HepG2 (cell line): ENCODE measurements around the gene ZMYND12. TPM values are rescaled to one million over a fixed set of nuclear protein-coding genes. Genes with fewer than 3 reads are reported as not detected.

Source experiments
- CBX1 ChIP-seq: IDR thresholded peaks from one replicate; pipeline ENCODE4 v1.6.1; 2016; ENCODE audit warnings: antibody characterized with exemption, low read depth
- CENPX ChIP-seq: sonication (generic); formaldehyde crosslinking; IDR thresholded peaks from 2 replicates; pipeline ENCODE4 v1.9.0; 2021; ENCODE audit warnings: mild to moderate bottlenecking, missing genetic modification reagents, moderate library complexity
- HCFC1 ChIP-seq: fragments of 150-350 bp; IDR thresholded peaks from 2 replicates; pipeline ENCODE4 v1.6.1; 2014; ENCODE audit warnings: low read depth, low read length
- IRF2 ChIP-seq: IDR thresholded peaks from 2 replicates; pipeline ENCODE4 v1.6.1; 2018; ENCODE audit warnings: missing genetic modification reagents, missing compliant biosample characterization
- MED1 ChIP-seq: sonication (generic); formaldehyde crosslinking; IDR thresholded peaks from 2 replicates; pipeline ENCODE4 v1.4.0; 2020; ENCODE audit warnings: missing genetic modification reagents
- RXRA ChIP-seq: sonication (generic); formaldehyde crosslinking; IDR thresholded peaks from 2 replicates; pipeline ENCODE4 v1.5.1; 2020; ENCODE audit warnings: missing genetic modification reagents
- SNAI1 ChIP-seq: sonication (generic); formaldehyde crosslinking; IDR thresholded peaks from 2 replicates; pipeline ENCODE4 v1.5.0; 2020; ENCODE audit warnings: mild to moderate bottlenecking, missing genetic modification reagents, borderline replicate concordance
- SP4 ChIP-seq: sonication (generic); formaldehyde crosslinking; IDR thresholded peaks from 2 replicates; pipeline ENCODE4 v1.8.1; 2023; ENCODE audit warnings: mild to moderate bottlenecking, missing genetic modification reagents
- WIZ ChIP-seq: sonication (generic); formaldehyde crosslinking; IDR thresholded peaks from 2 replicates; pipeline ENCODE4 v1.5.1; 2020; ENCODE audit warnings: mild to moderate bottlenecking, missing genetic modification reagents
- ZBED4 ChIP-seq: sonication (generic); formaldehyde crosslinking; IDR thresholded peaks from 2 replicates; pipeline ENCODE4 v1.4.0; 2020; ENCODE audit warnings: missing genetic modification reagents, borderline replicate concordance
- ZNF18 ChIP-seq: sonication (generic); formaldehyde crosslinking; IDR thresholded peaks from 2 replicates; pipeline ENCODE4 v1.8.0; 2022; ENCODE audit warnings: mild to moderate bottlenecking, missing genetic modification reagents; ENCODE audit not compliant: insufficient replicate concordance
- ZNF512B ChIP-seq: sonication (generic); formaldehyde crosslinking; IDR thresholded peaks from 2 replicates; pipeline ENCODE4 v1.5.1; 2020; ENCODE audit warnings: missing genetic modification reagents, mild to moderate bottlenecking, borderline replicate concordance
- ZNF513 ChIP-seq: sonication (generic); formaldehyde crosslinking; conservative IDR thresholded peaks from 2 replicates; pipeline ENCODE4 v1.5.0; 2020; ENCODE audit warnings: missing genetic modification reagents
- ZNF589 ChIP-seq: sonication (generic); formaldehyde crosslinking; conservative IDR thresholded peaks from 2 replicates; pipeline ENCODE4 v1.8.0; 2022; ENCODE audit warnings: mild to moderate bottlenecking, moderate library complexity, missing genetic modification reagents
- ZNF704 ChIP-seq: sonication (generic); formaldehyde crosslinking; IDR thresholded peaks from 2 replicates; pipeline ENCODE4 v1.8.1; 2023; ENCODE audit warnings: mild to moderate bottlenecking, inconsistent platforms, moderate library complexity, missing genetic modification reagents, borderline replicate concordance
- ZNF768 ChIP-seq: sonication (generic); formaldehyde crosslinking; IDR thresholded peaks from 2 replicates; pipeline ENCODE4 v1.4.0; 2020; ENCODE audit warnings: missing genetic modification reagents
- polyA plus RNA-seq, 8 experiments: library from polyadenylated mRNA; depleted of rRNA in 3 of 8; stranded (reverse) in 7 of 8; unstranded in 1 of 8; fragments of >200 nt; fragmentation: Illumina TruSeq in 4 of 8; extraction: Trizol in 4 of 8; gene quantifications; 2 replicates each; pipeline versions ENCODE4 v1.2.1 to v1.2.3, GENCODE V29; 2011 to 2016; ENCODE audit warnings: low read depth in 4 of 8, missing spikeins in 1 of 8, mixed read lengths in 1 of 8; ENCODE audit not compliant: insufficient read depth in 1 of 8
- total RNA-seq, 5 experiments: library from RNA; depleted of rRNA; stranded (reverse); fragments of >200 nt; fragmentation: Illumina TruSeq; extraction: Trizol; gene quantifications; 2 replicates each; pipeline ENCODE4 v1.2.3, GENCODE V29; 2016; ENCODE audit warnings: low read depth in 1 of 5

ZMYND12 gene
- total and polyA plus RNA-seq, 2 of the 13 experiments (the other 11 are each of a cell fraction or from before 2014, with no cell fraction given) = 0.13 to 0.71 TPM

- TF ChIP-seq SNAI1 = no peak
- TF ChIP-seq ZNF512B (CRISPR knock-in tag) = no peak
- no peak for TF ChIP-seq ZNF589 (CRISPR knock-in tag)
- TF ChIP-seq ZNF768 (CRISPR knock-in tag) = no peak
- peak; percentile 30; the same call in 1 of the 2 replicates for TF ChIP-seq IRF2 (CRISPR knock-in tag)
- TF ChIP-seq ZBED4 = no peak
- no peak for TF ChIP-seq ZNF18 (CRISPR knock-in tag)
- TF ChIP-seq ZNF513 (CRISPR knock-in tag) = no peak
- TF ChIP-seq WIZ = no peak
- TF ChIP-seq HCFC1 = peak; percentile 53
- TF ChIP-seq ZNF704 (CRISPR knock-in tag) = no peak
- no peak for TF ChIP-seq CENPX (CRISPR knock-in tag)
- TF ChIP-seq SP4 (CRISPR knock-in tag) = peak; percentile 88
- TF ChIP-seq RXRA (CRISPR knock-in tag) = no peak
- no peak for TF ChIP-seq CBX1
- no peak for TF ChIP-seq MED1
Observed at GRCh38 chr1:42462828-42463763, 7.3 kb upstream of the ZMYND12 start, which contains the start of gene CCDC30 (continued).
